BLaER1 (cell line): ENCODE measurements around the gene SMIM1.

ENCODE experiments used
- H3K27ac ChIP-seq: shearing (Covaris generic); formaldehyde crosslinking; 2 replicates; pipeline ENCODE4 v1.8.1; 2022
- H3K27me3 ChIP-seq: shearing (Covaris generic); formaldehyde crosslinking; 2 replicates; pipeline ENCODE4 v1.8.1; 2022
- H3K36me3 ChIP-seq: shearing (Covaris generic); formaldehyde crosslinking; 2 replicates; pipeline ENCODE4 v1.8.1; 2022
- H3K4me1 ChIP-seq: shearing (Covaris generic); formaldehyde crosslinking; 2 replicates; pipeline ENCODE4 v1.8.1; 2022
- H3K4me2 ChIP-seq: shearing (Covaris generic); formaldehyde crosslinking; 2 replicates; pipeline ENCODE4 v1.8.1; 2022
- H3K4me3 ChIP-seq: shearing (Covaris generic); formaldehyde crosslinking; 2 replicates; pipeline ENCODE4 v1.8.1; 2022
- H3K9ac ChIP-seq: shearing (Covaris generic); formaldehyde crosslinking; 2 replicates; pipeline ENCODE4 v1.8.1; 2022
- H3K9me3 ChIP-seq: shearing (Covaris generic); formaldehyde crosslinking; 2 replicates; pipeline ENCODE4 v1.8.1; 2022
- H4K20me1 ChIP-seq: shearing (Covaris generic); formaldehyde crosslinking; 2 replicates; pipeline ENCODE4 v1.8.1; 2022
- Cebpa-rat ChIP-seq: shearing (Covaris generic); IDR thresholded peaks from 2 replicates; pipeline ENCODE4 v1.8.1; 2022

SMIM1 gene

GRCh38 chr1:3817821-3818597 lies 45.5 kb downstream of the SMIM1 start:
- no peak for TF ChIP-seq Cebpa-rat
- no peak overlapping the region for H3K4me2 ChIP-seq
- H3K9ac ChIP-seq = no peak overlapping the region
- H3K4me3 ChIP-seq = no peak overlapping the region
- peaks cover 31% of the 10 kb centered on the region for H3K4me1 ChIP-seq
- H3K27ac ChIP-seq = no peak overlapping the region
- no peaks in the 10 kb centered on the region for H3K9me3 ChIP-seq
- H3K36me3 ChIP-seq = peaks cover 82% of the 10 kb centered on the region
- H3K27me3 ChIP-seq = no peaks in the 10 kb centered on the region
- H4K20me1 ChIP-seq = no peaks in the 10 kb centered on the region

GRCh38 chr1:3819771-3820200 lies 47.2 kb downstream of the SMIM1 start:
- Histone ChIP-seq H3K27me3 (no peaks in the 10 kb centered on the region), H3K4me2 (no peak overlapping the region), H3K9me3 (no peaks in the 10 kb centered on the region), H3K36me3 (peaks cover 86% of the 10 kb centered on the region), H3K27ac (no peak overlapping the region), H3K4me3 (no peak overlapping the region), H4K20me1 (no peaks in the 10 kb centered on the region), H3K9ac (no peak overlapping the region), H3K4me1 (peaks cover 31% of the 10 kb centered on the region)
- TF ChIP-seq Cebpa-rat = no peak

- Histone ChIP-seq H3K9ac (peak overlapping the region; percentile 48), H3K9me3 (no peaks in the 10 kb centered on the region), H3K4me2 (peak overlapping the region; percentile 79), H4K20me1 (no peaks in the 10 kb centered on the region), H3K27me3 (no peaks in the 10 kb centered on the region), H3K36me3 (peaks cover 84% of the 10 kb centered on the region), H3K4me3 (0 out of 2 replicates have a peak overlapping the region, but pooled peaks have one; percentile 21), H3K4me1 (peaks cover 34% of the 10 kb centered on the region), H3K27ac (peak overlapping the region; percentile 68)
- no peak for TF ChIP-seq Cebpa-rat
Observed at GRCh38 chr1:3820316-3820715, 47.8 kb downstream of the SMIM1 start.

GRCh38 chr1:3821004-3821403 lies 48.5 kb downstream of the SMIM1 start:
- Histone ChIP-seq H3K9me3 (no peaks in the 10 kb centered on the region), H4K20me1 (no peaks in the 10 kb centered on the region), H3K36me3 (peaks cover 84% of the 10 kb centered on the region), H3K9ac (peak overlapping the region; percentile 48), H3K27ac (peak overlapping the region; percentile 68), H3K4me3 (0 out of 2 replicates have a peak overlapping the region, but pooled peaks have one; percentile 21), H3K4me2 (peak overlapping the region; percentile 79), H3K4me1 (peaks cover 41% of the 10 kb centered on the region), H3K27me3 (no peaks in the 10 kb centered on the region)
- TF ChIP-seq Cebpa-rat = no peak

GRCh38 chr1:3821447-3821846 lies 48.9 kb downstream of the SMIM1 start:
- peaks cover 84% of the 10 kb centered on the region for H3K36me3 ChIP-seq
- H4K20me1 ChIP-seq = no peaks in the 10 kb centered on the region
- peak overlapping the region; percentile 79 for H3K4me2 ChIP-seq
- H3K27me3 ChIP-seq = no peaks in the 10 kb centered on the region
- no peak overlapping the region for H3K4me3 ChIP-seq
- TF ChIP-seq Cebpa-rat = no peak
- H3K27ac ChIP-seq = peak overlapping the region; percentile 68
- peaks cover 45% of the 10 kb centered on the region for H3K4me1 ChIP-seq
- no peaks in the 10 kb centered on the region for H3K9me3 ChIP-seq
- peak overlapping the region; percentile 48 for H3K9ac ChIP-seq

- H3K27ac ChIP-seq = peak overlapping the region; percentile 68
- peak overlapping the region; percentile 79 for H3K4me2 ChIP-seq
- peaks cover 45% of the 10 kb centered on the region for H3K4me1 ChIP-seq
- H4K20me1 ChIP-seq = no peaks in the 10 kb centered on the region
- H3K27me3 ChIP-seq = no peaks in the 10 kb centered on the region
- H3K4me3 ChIP-seq = no peak overlapping the region
- peak overlapping the region; percentile 48 for H3K9ac ChIP-seq
- peak; percentile 74 for TF ChIP-seq Cebpa-rat
- H3K9me3 ChIP-seq = no peaks in the 10 kb centered on the region
- peaks cover 84% of the 10 kb centered on the region for H3K36me3 ChIP-seq
Observed at GRCh38 chr1:3821908-3822307, 49.4 kb downstream of the SMIM1 start.

GRCh38 chr1:3822421-3822820 lies 49.9 kb downstream of the SMIM1 start:
- Histone ChIP-seq H3K4me2 (peak overlapping the region; percentile 79), H3K4me1 (peaks cover 45% of the 10 kb centered on the region), H4K20me1 (no peaks in the 10 kb centered on the region), H3K36me3 (peaks cover 86% of the 10 kb centered on the region), H3K4me3 (no peak overlapping the region), H3K9me3 (no peaks in the 10 kb centered on the region), H3K27ac (peak overlapping the region; percentile 68), H3K27me3 (no peaks in the 10 kb centered on the region), H3K9ac (peak overlapping the region; percentile 48; the same call in 1 of the 2 replicates)
- TF ChIP-seq Cebpa-rat = no peak

GRCh38 chr1:3824650-3825049 lies 52.1 kb downstream of the SMIM1 start:
- Histone ChIP-seq H3K9me3 (no peaks in the 10 kb centered on the region), H3K9ac (no peak overlapping the region), H3K27me3 (no peaks in the 10 kb centered on the region), H3K4me1 (peaks cover 44% of the 10 kb centered on the region), H3K36me3 (peaks cover 98% of the 10 kb centered on the region), H3K4me2 (no peak overlapping the region), H3K27ac (no peak overlapping the region), H3K4me3 (no peak overlapping the region), H4K20me1 (no peaks in the 10 kb centered on the region)
- TF ChIP-seq Cebpa-rat = no peak

GRCh38 chr1:3825356-3825755 lies 52.8 kb downstream of the SMIM1 start:
- H3K9me3 ChIP-seq = no peaks in the 10 kb centered on the region
- peaks cover 37% of the 10 kb centered on the region for H3K4me1 ChIP-seq
- no peaks in the 10 kb centered on the region for H4K20me1 ChIP-seq
- H3K4me3 ChIP-seq = no peak overlapping the region
- H3K27ac ChIP-seq = no peak overlapping the region
- peak overlapping the region; percentile 60 for H3K4me2 ChIP-seq
- peaks cover 98% of the 10 kb centered on the region for H3K36me3 ChIP-seq
- TF ChIP-seq Cebpa-rat = no peak
- H3K9ac ChIP-seq = no peak overlapping the region
- no peaks in the 10 kb centered on the region for H3K27me3 ChIP-seq
